Hematopoietic multipotent progenitor cell treated with erythropoietin and hydrocortisone succinate and interleukin-3 and kit ligand, for 8 days (in vitro differentiated cells): ENCODE measurements around the gene SNAP47.

ENCODE experiments used
- DNase-seq: peaks from one replicate; pipeline ENCODE4 v3.0.0-alpha.2; 2015

SNAP47 gene

GRCh38 chr1:227769936-227770494 lies 34.8 kb downstream of the SNAP47 start:
- no peak for DNase-seq

GRCh38 chr1:227770812-227771211 lies 35.6 kb downstream of the SNAP47 start:
- DNase-seq: no peak

- DNase-seq: no peak
Observed at GRCh38 chr1:227771326-227771725, 36.1 kb downstream of the SNAP47 start.

GRCh38 chr1:227771771-227772170 lies 36.5 kb downstream of the SNAP47 start:
- no peak for DNase-seq

- no peak for DNase-seq
Observed at GRCh38 chr1:227773558-227773957, 38.3 kb downstream of the SNAP47 start.

GRCh38 chr1:227774051-227774731 lies 39.0 kb downstream of the SNAP47 start:
- no peak for DNase-seq

- no peak for DNase-seq
Observed at GRCh38 chr1:227774821-227775661, 39.8 kb downstream of the SNAP47 start.

GRCh38 chr1:227775841-227776240 lies 40.6 kb downstream of the SNAP47 start:
- DNase-seq: no peak

- DNase-seq: no peak
Observed at GRCh38 chr1:227776331-227776771, 41.1 kb downstream of the SNAP47 start.

GRCh38 chr1:227777156-227777555 lies 41.9 kb downstream of the SNAP47 start:
- no peak for DNase-seq

GRCh38 chr1:227777646-227778045 lies 42.4 kb downstream of the SNAP47 start:
- DNase-seq: no peak

GRCh38 chr1:227778401-227778947 lies 43.2 kb downstream of the SNAP47 start:
- DNase-seq: no peak

- no peak for DNase-seq
Observed at GRCh38 chr1:227779021-227779441, 43.8 kb downstream of the SNAP47 start.

- DNase-seq: no peak
Observed at GRCh38 chr1:227779685-227780084, 44.5 kb downstream of the SNAP47 start.

GRCh38 chr1:227780101-227781044 lies 45.1 kb downstream of the SNAP47 start:
- DNase-seq: no peak

- DNase-seq: no peak
Observed at GRCh38 chr1:227781314-227781930, 46.2 kb downstream of the SNAP47 start.

GRCh38 chr1:227782226-227782625 lies 47.0 kb downstream of the SNAP47 start:
- no peak for DNase-seq

- DNase-seq: no peak
Observed at GRCh38 chr1:227785094-227785804, 50.0 kb downstream of the SNAP47 start.

GRCh38 chr1:227785805-227786671 lies 50.8 kb downstream of the SNAP47 start:
- DNase-seq: no peak
